Measurements from ENCODE around the gene GSTP1. TPM values are rescaled to one million over a fixed set of nuclear protein-coding genes. Genes with fewer than 3 reads are reported as not detected.

Gene GSTP1
- total and polyA plus RNA-seq, 9 of the 15 experiments (the other 6 are each of a cell fraction or from before 2014, with no cell fraction given) = 592 to 2,150 (median 1,204) TPM

GRCh38 chr11:67572305-67572704, 11.3 kb upstream of the GSTP1 start:
- POLR2A ChIA-PET = interaction anchor here (0.6 to 2.5 kb wide), 3 partner anchors 11 to 161 kb away, joined by 3 to 20 read pairs (median 3); partner anchors contain the start of gene GSTP1
- in situ Hi-C loops (cut with MboI) (loop anchor here (5.0 kb wide), 1 partner anchor 80 kb away; the partner anchor contains the start of gene ACY3), intact Hi-C loops (cut with micrococcal nuclease) (loop anchor here (2.0 to 5.0 kb wide), 2 partner anchors 35 to 56 kb away; partner anchors contain the start of genes NDUFV1 and NUDT8)
- Histone ChIP-seq H3K9ac (ENCODE audit: insufficient read depth in 1 of 2, low read depth in 2 of 2, low read length in 2 of 2) (no peak overlapping the region), H3K4me1 (replicated peaks in 1 of 2; ENCODE audit: control insufficient read depth in 2 of 2, insufficient read depth in 2 of 2, low read length in 2 of 2) (peaks cover 15% of the 10 kb centered on the region in 2 experiments; a peak in 4 of 5 replicates), H4K20me1 (replicated peaks; ENCODE audit: control insufficient read depth, insufficient read depth, low read length) (no peaks in the 10 kb centered on the region), H3K4me2 (ENCODE audit: insufficient read depth, low read length) (no peak overlapping the region), H3K27me3 (ENCODE audit: control insufficient read depth in 2 of 2, insufficient read depth in 2 of 2, low read length in 2 of 2) (no peaks in the 10 kb centered on the region), H3K79me2 (ENCODE audit: control insufficient read depth, insufficient read depth, low read length) (no peaks in the 10 kb centered on the region), H3K9me3 (replicated peaks; ENCODE audit: control insufficient read depth, insufficient read depth, low read depth, low read length) (no peaks in the 10 kb centered on the region), H3K9me1 (ENCODE audit: control insufficient read depth, insufficient read depth, low read length) (no peaks in the 10 kb centered on the region), H3K4me3 (no peak overlapping the region), H2AFZ (ENCODE audit: low read depth, low read length) (peak overlapping the region; percentile 64; the same call in 1 of the 2 replicates), H3K36me3 (ENCODE audit: control insufficient read depth, insufficient read depth, low read length) (no peaks in the 10 kb centered on the region), H3K27ac (ENCODE audit: extremely low read depth, low read depth, low read length) (no peak overlapping the region)
- no peak for TF ChIP-seq THRAP3 (IDR thresholded peaks at IDR 0.05; ENCODE audit: borderline replicate concordance)
- TF ChIP-seq ZNF639 (CRISPR knock-in tag; conservative IDR thresholded peaks at IDR 0.05 in 1 of 2, IDR thresholded peaks at IDR 0.05 in 1 of 2) = no peak
- no peak for TF ChIP-seq TAF9B (IDR thresholded peaks at IDR 0.05; ENCODE audit: partially characterized antibody)
- TF ChIP-seq EGR1 (conservative IDR thresholded peaks at IDR 0.05) = 0 out of 2 replicates have a peak, but pooled peaks have one; percentile 5
- peak in 1 of 2 experiments; percentile 55 for TF ChIP-seq E2F6 (IDR thresholded peaks at IDR 0.05; ENCODE audit: borderline replicate concordance in 1 of 2, extremely low read depth in 1 of 2, insufficient read depth in 1 of 2, insufficient read length in 1 of 2, low read depth in 1 of 2, low read length in 1 of 2, poor library complexity in 1 of 2, severe bottlenecking in 1 of 2)
- TF ChIP-seq L3MBTL2 (IDR thresholded peaks at IDR 0.05) = peak; percentile 27; the same call in 1 of the 2 replicates
- 0 out of 2 replicates have a peak, but pooled peaks have one; percentile 38 for TF ChIP-seq ZNF609 (CRISPR knock-in tag; IDR thresholded peaks at IDR 0.05; ENCODE audit: borderline replicate concordance)
- ATAC-seq = no peak
- no peak for DNase-seq (ENCODE audit: extremely low read depth in 1 of 4, low spot score in 3 of 4)
- no TSS peak for BruUV-seq (replicated peaks)
- CTCF ChIA-PET (ENCODE audit: low intra/inter-chr PET ratio) = interaction anchor here (0.6 kb wide), 2 partner anchors 39 to 158 kb away, joined by 4 to 7 read pairs; no protein-coding TSS in a partner anchor
- WGBS (ENCODE audit: insufficient coverage, low coverage, missing lambda C conversion rate) = 7% methylated on average over 5 of the region's 5 CpGs
- FAIRE-seq = no peak
